ENCODE data around the gene PDXDC1. TPM values are rescaled to one million over a fixed set of nuclear protein-coding genes. Genes with fewer than 3 reads are reported as not detected.

The PDXDC1 gene
- total RNA-seq, 1 donor from 2014 or later = 58.5 TPM

DNA sequence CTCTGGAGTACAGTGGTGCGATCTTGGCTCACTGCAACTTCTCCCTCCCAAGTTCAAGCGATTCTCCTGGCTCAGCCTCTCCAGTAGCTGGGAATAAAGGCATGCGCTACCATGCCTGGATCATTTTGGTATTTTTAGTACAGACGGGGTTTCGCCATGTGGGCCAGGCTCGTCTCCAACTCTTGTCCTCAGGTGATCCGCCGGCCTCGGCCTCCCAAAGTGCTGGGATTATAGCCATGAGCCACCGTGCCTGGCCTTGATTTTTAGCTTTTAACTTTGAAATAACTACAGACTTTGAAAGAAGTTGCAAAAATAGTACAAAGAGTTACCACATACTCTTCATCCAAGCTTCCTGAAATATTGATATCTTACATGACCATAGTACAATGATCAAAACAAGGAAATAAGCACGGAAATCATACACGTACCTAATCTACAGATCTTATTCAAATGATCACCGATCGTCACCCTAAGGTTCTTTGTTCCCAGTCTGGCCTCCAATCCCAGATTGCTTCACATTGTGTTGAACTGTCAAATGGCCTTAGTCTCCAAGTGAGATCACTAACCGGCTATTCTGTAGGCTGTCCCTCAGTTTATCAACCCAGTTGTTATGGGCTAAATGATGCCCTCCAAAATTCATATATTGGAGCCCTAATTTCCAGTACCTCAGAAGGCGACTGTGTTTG is 19.1 kb upstream of the PDXDC1 start:
- H3K4me3 ChIP-seq = no peak overlapping the region
- no peaks in the 10 kb centered on the region for H3K9me3 ChIP-seq
- intact Hi-C loops (cut with DNase I) = no loop called here
- TF ChIP-seq, protein P1, sequence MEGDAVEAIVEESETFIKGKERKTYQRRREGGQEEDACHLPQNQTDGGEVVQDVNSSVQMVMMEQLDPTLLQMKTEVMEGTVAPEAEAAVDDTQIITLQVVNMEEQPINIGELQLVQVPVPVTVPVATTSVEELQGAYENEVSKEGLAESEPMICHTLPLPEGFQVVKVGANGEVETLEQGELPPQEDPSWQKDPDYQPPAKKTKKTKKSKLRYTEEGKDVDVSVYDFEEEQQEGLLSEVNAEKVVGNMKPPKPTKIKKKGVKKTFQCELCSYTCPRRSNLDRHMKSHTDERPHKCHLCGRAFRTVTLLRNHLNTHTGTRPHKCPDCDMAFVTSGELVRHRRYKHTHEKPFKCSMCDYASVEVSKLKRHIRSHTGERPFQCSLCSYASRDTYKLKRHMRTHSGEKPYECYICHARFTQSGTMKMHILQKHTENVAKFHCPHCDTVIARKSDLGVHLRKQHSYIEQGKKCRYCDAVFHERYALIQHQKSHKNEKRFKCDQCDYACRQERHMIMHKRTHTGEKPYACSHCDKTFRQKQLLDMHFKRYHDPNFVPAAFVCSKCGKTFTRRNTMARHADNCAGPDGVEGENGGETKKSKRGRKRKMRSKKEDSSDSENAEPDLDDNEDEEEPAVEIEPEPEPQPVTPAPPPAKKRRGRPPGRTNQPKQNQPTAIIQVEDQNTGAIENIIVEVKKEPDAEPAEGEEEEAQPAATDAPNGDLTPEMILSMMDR (IDR thresholded peaks at IDR 0.05) = no peak
- no peaks in the 10 kb centered on the region for H3K4me1 ChIP-seq
- H3K27me3 ChIP-seq = no peaks in the 10 kb centered on the region
- no peak overlapping the region for H3K27ac ChIP-seq
- H3K36me3 ChIP-seq = no peaks in the 10 kb centered on the region
- peak in 1 of 2 donors; percentile 57 for DNase-seq (ENCODE audit: low spot score in 2 of 2)

DNA sequence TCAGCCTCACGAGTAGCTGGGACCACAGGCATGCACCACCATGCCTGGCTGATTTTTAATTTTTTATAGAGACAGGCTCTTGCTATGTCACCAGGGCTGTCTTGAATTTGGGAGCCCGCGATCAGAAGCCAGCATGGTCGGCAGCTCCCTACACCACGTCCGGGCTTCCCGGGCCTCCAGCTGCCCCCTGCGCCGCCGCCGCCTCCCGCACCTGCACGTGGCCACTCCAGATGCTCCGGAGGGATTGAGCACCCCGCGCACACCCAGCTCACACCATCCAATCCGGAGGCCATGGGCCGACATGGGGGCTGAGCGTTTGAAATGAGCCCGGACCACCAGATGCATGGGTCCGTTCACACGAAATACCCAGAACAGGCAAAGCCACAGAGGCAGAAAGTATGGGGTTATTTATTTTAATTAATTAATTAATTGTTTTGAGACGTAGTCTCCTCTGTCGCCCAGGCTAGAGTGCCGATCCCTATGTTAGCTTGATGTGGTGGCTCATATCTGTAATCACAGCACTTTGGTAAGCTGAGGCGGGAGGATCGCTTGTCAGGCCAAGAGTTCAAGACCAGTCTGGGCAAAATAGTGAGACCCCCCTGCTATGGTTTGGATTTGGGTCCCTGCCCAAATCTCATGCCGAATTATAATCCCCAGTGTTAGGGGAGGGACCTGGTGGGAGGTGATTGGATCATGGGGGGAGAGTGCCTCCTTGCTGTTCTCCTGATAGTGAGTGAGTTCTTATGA is 17.1 kb upstream of the PDXDC1 start:
- no peaks in the 10 kb centered on the region for H3K36me3 ChIP-seq
- no peak overlapping the region for H3K27ac ChIP-seq
- H3K9me3 ChIP-seq = no peaks in the 10 kb centered on the region
- no peaks in the 10 kb centered on the region for H3K4me1 ChIP-seq
- DNase-seq (ENCODE audit: low spot score in 2 of 2) = peak in 1 of 2 donors; percentile 57
- H3K4me3 ChIP-seq = no peak overlapping the region
- no peaks in the 10 kb centered on the region for H3K27me3 ChIP-seq
- TF ChIP-seq, protein P1 (IDR thresholded peaks at IDR 0.05) = no peak
- intact Hi-C loops (cut with DNase I) = no loop called here

DNA sequence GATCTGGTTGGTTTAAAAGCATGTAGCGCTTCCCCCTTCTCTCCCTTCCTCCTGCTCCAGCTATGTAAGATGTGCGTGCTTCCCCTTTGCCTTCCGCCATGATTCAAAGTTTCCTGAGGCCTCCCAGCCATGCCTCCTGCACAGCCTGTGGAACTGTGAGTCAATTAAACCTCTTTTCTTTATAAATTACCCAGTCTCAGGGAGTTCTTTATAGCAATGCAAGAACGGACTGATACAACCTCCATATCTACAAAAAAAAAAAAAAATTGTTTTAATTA is 16.6 kb upstream of the PDXDC1 start:
- TF ChIP-seq, protein P1 (IDR thresholded peaks at IDR 0.05) = no peak
- intact Hi-C loops (cut with DNase I) = no loop called here
- Histone ChIP-seq H3K27me3 (no peaks in the 10 kb centered on the region), H3K9me3 (peaks cover 0 to 1% of the 10 kb centered on the region in 2 donors), H3K36me3 (no peaks in the 10 kb centered on the region), H3K27ac (no peak overlapping the region), H3K4me1 (no peaks in the 10 kb centered on the region), H3K4me3 (no peak overlapping the region)
- DNase-seq (ENCODE audit: low spot score in 2 of 2) = no peak

DNA sequence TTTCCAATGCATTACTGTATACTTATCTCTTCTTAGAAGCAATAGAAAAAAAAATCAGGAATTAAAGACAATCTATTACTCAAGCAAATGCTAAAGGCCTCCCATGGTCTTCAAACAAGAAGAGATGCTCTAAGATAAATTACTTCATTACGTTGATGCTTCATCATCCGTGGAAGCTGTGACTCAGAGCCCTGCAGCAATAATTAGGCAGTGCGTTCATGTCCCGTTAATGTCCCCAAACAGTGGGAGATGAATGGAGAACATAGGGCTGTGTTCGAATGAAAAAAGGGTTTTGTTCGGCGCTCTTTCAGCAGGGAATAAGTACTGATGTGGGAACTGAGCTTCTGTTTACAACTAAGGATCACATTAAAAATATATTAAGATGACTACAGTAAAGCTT is 15.9 kb upstream of the PDXDC1 start:
- no peak overlapping the region for H3K4me3 ChIP-seq
- no peaks in the 10 kb centered on the region for H3K36me3 ChIP-seq
- no peak for DNase-seq (ENCODE audit: low spot score in 2 of 2)
- H3K4me1 ChIP-seq = no peaks in the 10 kb centered on the region
- H3K27me3 ChIP-seq = no peaks in the 10 kb centered on the region
- peaks cover 0 to 7% of the 10 kb centered on the region in 2 donors for H3K9me3 ChIP-seq
- intact Hi-C loops (cut with DNase I) = no loop called here
- TF ChIP-seq, protein P1 (IDR thresholded peaks at IDR 0.05) = no peak
- H3K27ac ChIP-seq = no peak overlapping the region

DNA sequence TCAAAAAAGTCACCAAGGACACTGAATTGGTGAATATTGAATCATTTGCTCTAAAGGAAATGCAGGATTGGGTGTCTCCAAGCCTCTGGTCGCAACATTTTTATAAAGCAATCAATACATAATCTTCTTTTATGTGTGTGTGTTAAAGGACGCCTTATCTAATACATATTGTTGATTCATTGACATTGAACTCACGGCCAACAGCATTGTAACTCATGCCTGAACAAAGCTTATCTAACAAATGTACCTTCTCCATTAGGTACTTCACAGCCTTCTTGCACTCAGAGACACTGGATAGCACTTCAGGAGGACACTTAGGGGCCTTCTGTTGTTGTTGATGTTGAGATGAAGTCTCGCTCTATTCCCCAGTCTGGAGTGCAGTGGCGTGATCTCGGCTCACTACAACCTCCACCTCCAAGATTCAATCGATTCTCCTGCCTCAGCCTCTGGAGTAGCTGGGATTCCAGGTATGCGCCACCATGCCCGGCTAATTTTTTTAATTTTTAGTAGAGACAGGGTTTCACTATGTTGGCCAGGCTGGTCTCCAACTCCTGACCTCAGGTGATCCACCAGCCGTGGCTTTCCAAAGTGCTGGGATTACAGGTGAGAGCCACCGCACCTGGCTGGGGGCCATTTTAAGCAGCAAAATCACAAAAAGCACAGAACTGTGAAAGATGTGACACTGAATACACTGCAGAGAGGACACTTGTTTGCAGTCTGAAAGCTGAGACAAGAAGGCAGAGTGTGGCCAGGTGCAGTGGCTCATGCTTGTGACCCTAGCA is 13.2 kb upstream of the PDXDC1 start:
- no peaks in the 10 kb centered on the region for H3K4me1 ChIP-seq
- intact Hi-C loops (cut with DNase I) = no loop called here
- no peaks in the 10 kb centered on the region for H3K27me3 ChIP-seq
- no peak overlapping the region for H3K27ac ChIP-seq
- TF ChIP-seq, protein P1 (IDR thresholded peaks at IDR 0.05) = no peak
- no peak for DNase-seq (ENCODE audit: low spot score in 2 of 2)
- no peaks in the 10 kb centered on the region for H3K36me3 ChIP-seq
- H3K4me3 ChIP-seq = no peak overlapping the region
- peaks cover 0 to 7% of the 10 kb centered on the region in 2 donors for H3K9me3 ChIP-seq
